GM21723 (cell line): ENCODE data around the gene ZNF606.

Source experiments
- ATAC-seq: cut with Tn5 transposase; IDR thresholded peaks from one replicate; pipeline ENCODE4 v1.9.1; 2021; ENCODE audit warnings: mild to moderate bottlenecking, moderate library complexity; ENCODE audit not compliant: unreplicated experiment

The ZNF606 gene

DNA sequence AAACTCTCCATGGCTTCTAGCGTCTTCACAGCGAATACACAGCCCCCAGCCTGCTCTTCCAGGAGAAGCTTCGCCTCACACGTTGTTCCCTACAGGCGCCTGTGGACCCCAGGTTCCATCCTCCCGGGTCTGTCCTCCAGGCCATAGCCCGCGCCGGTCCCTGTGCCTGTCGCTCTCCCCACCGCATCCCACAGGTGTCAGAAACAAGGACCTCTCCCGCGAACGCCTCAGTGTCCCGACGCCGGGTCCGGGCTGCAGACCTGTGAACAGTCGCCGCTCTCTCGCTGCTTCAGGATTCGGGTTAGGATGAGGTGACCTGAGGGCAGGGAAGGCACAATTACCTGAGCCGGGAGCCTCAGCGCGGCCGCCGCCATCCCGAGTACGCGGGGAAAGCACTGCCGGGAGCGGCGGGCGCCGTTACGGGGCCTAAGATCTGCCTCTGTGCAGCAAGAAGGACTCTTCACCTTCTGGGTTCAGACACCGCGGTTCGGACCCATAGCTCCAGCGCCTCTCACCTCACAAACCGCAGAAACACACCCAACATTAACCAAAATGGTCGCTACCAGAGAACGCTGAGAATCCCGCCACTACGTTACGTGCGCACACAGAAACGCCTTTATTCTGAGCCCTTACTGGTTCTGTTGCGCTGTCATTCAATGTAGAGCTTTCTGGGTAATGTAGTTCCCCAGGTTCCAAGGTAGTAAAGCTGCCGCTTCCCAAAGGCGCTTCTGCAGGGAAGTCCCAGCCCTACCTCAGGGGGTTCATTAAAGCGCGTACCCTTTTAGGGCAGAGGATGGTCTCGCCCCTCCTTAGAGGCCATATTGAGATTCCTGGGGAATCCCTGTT, 67.6 kb downstream of the ZNF606 start, which contains the start of gene ZNF418:
Gene ZNF418, minus strand, starts transcription at position 583 of the 846 bp plus-strand sequence. CDS start 1,580 bp downstream, outside the sequence.
- peak; percentile 48 for ATAC-seq

DNA sequence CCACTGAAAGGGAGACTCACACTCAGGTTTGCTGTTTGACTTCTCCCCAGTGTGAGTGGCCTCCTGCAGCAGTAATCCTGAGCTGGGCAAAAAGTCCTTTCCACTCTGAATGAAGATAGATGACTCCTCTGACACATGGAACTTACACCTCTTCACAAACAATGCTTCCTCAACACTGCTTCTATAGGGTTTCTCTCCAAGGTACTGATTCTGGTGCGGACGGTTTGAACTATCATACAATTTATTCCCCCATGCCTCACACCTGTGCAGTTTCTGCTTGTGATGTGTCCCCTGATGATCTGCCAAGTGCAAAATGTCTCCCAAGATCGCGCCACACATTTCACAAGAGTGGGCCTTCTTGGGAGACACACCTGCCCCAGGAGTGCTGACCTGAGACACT, 75.0 kb downstream of the ZNF606 start:
- ATAC-seq = no peak
